ENCODE results near the gene KCNQ1. TPM values are rescaled to one million over a fixed set of nuclear protein-coding genes. Genes with fewer than 3 reads are reported as not detected.
A peak's percentile ranks its signal among the peaks of the same experiment; 100 is the strongest.

The KCNQ1 gene
- total and polyA plus RNA-seq, 3 experiments from 2014 or later, result 2.6 to 5.7 (median 3.4) TPM

- Histone ChIP-seq H3K4me1 (ENCODE audit: insufficient read depth, low read length) (no peaks in the 10 kb centered on the region), H3K4me3 (ENCODE audit: low read length) (no peak overlapping the region), H3K36me3 (ENCODE audit: insufficient read depth, low read length) (no peaks in the 10 kb centered on the region), H3K27ac (ENCODE audit: low read depth, low read length) (no peak overlapping the region), H3K9me3 (ENCODE audit: low read length) (no peaks in the 10 kb centered on the region), H3K27me3 (ENCODE audit: insufficient read depth, low read length, poor library complexity, severe bottlenecking) (no peaks in the 10 kb centered on the region)
- ChIA-PET POLR2A (no interaction called here), CTCF (no interaction called here)
- no peak overlapping the region for H3K27ac Mint-ChIP-seq
- no peaks in the 10 kb centered on the region for H3K9me3 Mint-ChIP-seq
- H3K4me1 Mint-ChIP-seq, result no peaks in the 10 kb centered on the region
- H3K27me3 Mint-ChIP-seq, result no peaks in the 10 kb centered on the region
- H3K4me3 Mint-ChIP-seq, result no peak overlapping the region
- no peaks in the 10 kb centered on the region for H3K36me3 Mint-ChIP-seq
- no peak for DNase-seq
Measured at GRCh38 chr11:2783536-2784082, 338.8 kb downstream of the KCNQ1 start.

GRCh38 chr11:2787816-2788167 is 343.0 kb downstream of the KCNQ1 start:
- Mint-ChIP-seq H3K4me1 (peaks cover 0 to 5% (median 0%) of the 10 kb centered on the region in 3 donors), H3K36me3 (no peaks in the 10 kb centered on the region), H3K4me3 (no peak overlapping the region), H3K27me3 (peaks cover 3 to 4% of the 10 kb centered on the region in 2 donors), H3K27ac (no peak overlapping the region), H3K9me3 (no peaks in the 10 kb centered on the region)
- DNase-seq, result no peak
- ChIA-PET POLR2A (no interaction called here), CTCF (no interaction called here)
- Histone ChIP-seq H3K4me3 (ENCODE audit: low read length) (no peak overlapping the region), H3K27ac (ENCODE audit: low read depth, low read length) (no peak overlapping the region), H3K36me3 (ENCODE audit: insufficient read depth, low read length) (no peaks in the 10 kb centered on the region), H3K9me3 (ENCODE audit: low read length) (no peaks in the 10 kb centered on the region), H3K27me3 (ENCODE audit: insufficient read depth, low read length, poor library complexity, severe bottlenecking) (no peaks in the 10 kb centered on the region), H3K4me1 (ENCODE audit: insufficient read depth, low read length) (peaks cover 5% of the 10 kb centered on the region)

DNA sequence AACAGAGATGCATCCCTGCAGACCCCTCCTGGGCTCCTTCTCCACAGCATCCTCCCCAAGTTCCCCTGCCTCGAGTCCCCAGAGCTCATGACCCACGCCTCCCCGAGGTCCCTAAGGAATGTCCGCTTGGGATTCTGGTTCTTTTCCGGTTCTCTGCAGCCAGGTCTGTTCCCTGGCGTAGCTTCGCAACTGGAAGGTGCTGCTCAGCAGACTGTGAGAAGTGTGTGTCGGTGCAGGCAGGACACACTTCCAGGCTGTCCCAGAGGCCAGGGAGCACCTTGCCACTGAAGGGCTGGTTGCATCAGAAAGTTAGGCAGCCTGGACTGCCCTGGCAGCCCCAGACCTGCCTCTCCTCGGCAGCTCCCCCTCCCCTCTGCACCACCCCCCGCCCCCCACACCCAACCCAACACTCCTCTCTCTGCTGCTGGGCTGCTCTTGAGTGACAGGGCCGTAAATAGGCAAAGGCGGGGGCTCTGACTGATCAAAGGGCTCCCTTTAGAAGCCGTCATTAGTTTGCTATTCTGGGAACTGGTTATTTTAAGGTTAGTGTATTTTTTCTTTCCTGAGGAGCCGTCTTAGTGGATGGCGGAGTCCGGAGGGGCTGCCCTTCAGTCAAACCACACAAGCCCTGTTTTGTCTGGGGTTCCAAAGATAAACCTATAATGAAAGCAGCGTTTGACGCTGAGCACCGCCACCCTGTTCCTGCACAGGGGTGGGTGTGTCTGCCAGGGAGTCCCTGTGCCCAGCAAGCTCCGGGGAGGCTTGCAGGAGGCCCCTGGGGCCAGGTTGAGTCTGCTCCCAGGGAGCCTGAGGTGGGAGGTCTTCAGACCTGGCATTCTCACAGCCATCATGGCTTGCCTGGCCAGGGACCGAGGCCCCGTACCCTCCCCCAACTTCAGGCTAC is 343.6 kb downstream of the KCNQ1 start:
- Mint-ChIP-seq H3K27ac (no peak overlapping the region), H3K9me3 (no peaks in the 10 kb centered on the region), H3K27me3 (peaks cover 3 to 4% of the 10 kb centered on the region in 2 donors), H3K36me3 (no peaks in the 10 kb centered on the region), H3K4me1 (peaks cover 0 to 5% (median 0%) of the 10 kb centered on the region in 3 donors), H3K4me3 (no peak overlapping the region)
- Histone ChIP-seq H3K36me3 (ENCODE audit: insufficient read depth, low read length) (no peaks in the 10 kb centered on the region), H3K4me3 (ENCODE audit: low read length) (no peak overlapping the region), H3K4me1 (ENCODE audit: insufficient read depth, low read length) (peaks cover 5% of the 10 kb centered on the region), H3K27ac (ENCODE audit: low read depth, low read length) (no peak overlapping the region), H3K27me3 (ENCODE audit: insufficient read depth, low read length, poor library complexity, severe bottlenecking) (no peaks in the 10 kb centered on the region), H3K9me3 (ENCODE audit: low read length) (no peaks in the 10 kb centered on the region)
- CTCF ChIA-PET, result no interaction called here
- DNase-seq, result peak in 1 of 5 donors; percentile 39
- POLR2A ChIA-PET, result no interaction called here

- H3K27me3 Mint-ChIP-seq, result peaks cover 3 to 4% of the 10 kb centered on the region in 2 donors
- no peaks in the 10 kb centered on the region for H3K36me3 Mint-ChIP-seq
- H3K4me1 ChIP-seq (ENCODE audit: insufficient read depth, low read length), result peaks cover 5% of the 10 kb centered on the region
- H3K27me3 ChIP-seq (ENCODE audit: insufficient read depth, low read length, poor library complexity, severe bottlenecking), result no peaks in the 10 kb centered on the region
- ChIA-PET CTCF (no interaction called here), POLR2A (no interaction called here)
- H3K4me3 Mint-ChIP-seq, result peak overlapping the region in 2 of 7 donors; percentile 23 to 24
- no peak overlapping the region for H3K27ac Mint-ChIP-seq
- no peaks in the 10 kb centered on the region for H3K9me3 ChIP-seq (ENCODE audit: low read length)
- H3K4me3 ChIP-seq (ENCODE audit: low read length), result no peak overlapping the region
- H3K27ac ChIP-seq (ENCODE audit: low read depth, low read length), result no peak overlapping the region
- peak in 1 of 5 donors; percentile 0 for DNase-seq
- no peaks in the 10 kb centered on the region for H3K36me3 ChIP-seq (ENCODE audit: insufficient read depth, low read length)
- no peaks in the 10 kb centered on the region for H3K9me3 Mint-ChIP-seq
- peaks cover 0 to 5% (median 0%) of the 10 kb centered on the region in 3 donors for H3K4me1 Mint-ChIP-seq
Measured at GRCh38 chr11:2789331-2789730, 344.5 kb downstream of the KCNQ1 start.

DNA sequence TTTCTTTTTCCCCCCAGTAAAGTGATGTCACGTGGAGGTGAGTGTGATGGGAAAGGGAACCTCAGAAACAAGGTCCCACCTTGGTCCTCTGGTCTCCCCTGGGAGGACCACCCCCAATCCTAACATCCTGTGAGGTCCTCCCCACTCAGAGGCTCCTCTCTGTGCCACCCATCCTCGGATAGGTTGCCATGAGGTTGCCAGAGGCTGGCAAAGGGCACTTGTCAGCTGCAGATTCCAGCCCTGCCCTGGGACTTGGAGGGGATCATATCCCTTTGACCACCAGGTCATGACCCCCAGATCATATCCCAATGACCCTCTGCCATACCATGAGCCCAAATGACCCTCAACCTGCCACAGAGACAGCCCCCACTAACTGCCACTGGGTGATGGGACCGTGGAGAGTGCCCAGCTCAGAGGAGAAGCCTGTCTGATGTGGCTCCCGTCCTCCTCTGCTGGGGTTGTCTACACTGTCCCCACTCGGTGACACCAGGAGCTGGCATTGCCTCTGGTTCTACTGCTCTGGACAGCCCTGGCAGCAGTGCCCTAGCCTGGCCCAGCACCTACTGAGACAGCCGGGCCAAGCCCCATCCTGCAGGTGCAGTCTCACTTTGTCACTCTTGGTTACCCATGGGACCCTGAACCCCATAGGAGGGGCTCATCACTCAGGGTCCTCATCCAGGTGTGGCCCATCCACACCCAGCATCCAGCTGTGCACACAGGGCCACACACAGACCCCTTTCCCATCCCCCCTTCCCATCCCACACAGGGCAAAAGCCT is 345.2 kb downstream of the KCNQ1 start:
- peak in 2 of 5 donors; percentile 0 to 39 for DNase-seq
- Mint-ChIP-seq H3K4me3 (peak overlapping the region in 2 of 7 donors; percentile 23 to 24), H3K27me3 (peaks cover 3 to 4% of the 10 kb centered on the region in 2 donors), H3K4me1 (peaks cover 0 to 5% (median 0%) of the 10 kb centered on the region in 3 donors), H3K27ac (peak overlapping the region in 2 of 8 donors; percentile 29 to 50), H3K36me3 (no peaks in the 10 kb centered on the region), H3K9me3 (no peaks in the 10 kb centered on the region)
- Histone ChIP-seq H3K27ac (ENCODE audit: low read depth, low read length) (no peak overlapping the region), H3K27me3 (ENCODE audit: insufficient read depth, low read length, poor library complexity, severe bottlenecking) (no peaks in the 10 kb centered on the region), H3K36me3 (ENCODE audit: insufficient read depth, low read length) (no peaks in the 10 kb centered on the region), H3K9me3 (ENCODE audit: low read length) (no peaks in the 10 kb centered on the region), H3K4me1 (ENCODE audit: insufficient read depth, low read length) (peaks cover 5% of the 10 kb centered on the region), H3K4me3 (ENCODE audit: low read length) (no peak overlapping the region)
- ChIA-PET CTCF (no interaction called here), POLR2A (no interaction called here)

GRCh38 chr11:2790568-2790921 is 345.7 kb downstream of the KCNQ1 start:
- Mint-ChIP-seq H3K36me3 (no peaks in the 10 kb centered on the region), H3K4me1 (peaks cover 0 to 5% (median 0%) of the 10 kb centered on the region in 3 donors), H3K4me3 (peak overlapping the region in 2 of 7 donors; percentile 44 to 49), H3K27ac (peak overlapping the region in 1 of 8 donors; percentile 29), H3K27me3 (peaks cover 3 to 4% of the 10 kb centered on the region in 2 donors), H3K9me3 (no peaks in the 10 kb centered on the region)
- DNase-seq, result no peak
- Histone ChIP-seq H3K9me3 (ENCODE audit: low read length) (no peaks in the 10 kb centered on the region), H3K4me3 (ENCODE audit: low read length) (no peak overlapping the region), H3K4me1 (ENCODE audit: insufficient read depth, low read length) (peaks cover 5% of the 10 kb centered on the region), H3K27me3 (ENCODE audit: insufficient read depth, low read length, poor library complexity, severe bottlenecking) (no peaks in the 10 kb centered on the region), H3K36me3 (ENCODE audit: insufficient read depth, low read length) (no peaks in the 10 kb centered on the region), H3K27ac (ENCODE audit: low read depth, low read length) (no peak overlapping the region)
- ChIA-PET POLR2A (no interaction called here), CTCF (no interaction called here)

- H3K36me3 Mint-ChIP-seq, result no peaks in the 10 kb centered on the region
- ChIA-PET CTCF (no interaction called here), POLR2A (no interaction called here)
- Histone ChIP-seq H3K27me3 (ENCODE audit: insufficient read depth, low read length, poor library complexity, severe bottlenecking) (no peaks in the 10 kb centered on the region), H3K9me3 (ENCODE audit: low read length) (no peaks in the 10 kb centered on the region), H3K4me1 (ENCODE audit: insufficient read depth, low read length) (peaks cover 5% of the 10 kb centered on the region), H3K4me3 (ENCODE audit: low read length) (peak overlapping the region; percentile 43), H3K27ac (ENCODE audit: low read depth, low read length) (no peak overlapping the region), H3K36me3 (ENCODE audit: insufficient read depth, low read length) (no peaks in the 10 kb centered on the region)
- no peak for DNase-seq
- peaks cover 0 to 5% (median 0%) of the 10 kb centered on the region in 3 donors for H3K4me1 Mint-ChIP-seq
- H3K4me3 Mint-ChIP-seq, result peak overlapping the region in 4 of 7 donors; percentile 21 to 78 (median 42)
- no peaks in the 10 kb centered on the region for H3K9me3 Mint-ChIP-seq
- H3K27ac Mint-ChIP-seq, result no peak overlapping the region
- peaks cover 3 to 4% of the 10 kb centered on the region in 2 donors for H3K27me3 Mint-ChIP-seq
Measured at GRCh38 chr11:2791139-2791520, 346.3 kb downstream of the KCNQ1 start.
